OCI-LY7 (cell line): Measurements from ENCODE around the gene SMYD1. TPM values are rescaled to one million over a fixed set of nuclear protein-coding genes. Genes with fewer than 3 reads are reported as not detected.
A peak's percentile ranks its signal among the peaks of the same experiment; 100 is the strongest.

Experiments
- BruUV-seq: library from RNA; stranded (reverse); fragments of 400-500 nt; replicated peaks from 2 replicates; lab custom pipeline; 2021; lab: Mats Ljungman, UMichigan
- CTCF ChIA-PET: fragments of 300-600 bp; sonication (Branson Sonifier 250); formaldehyde crosslinking; loops from one replicate; lab custom pipeline; 2022; ENCODE audit warnings: antibody characterized with exemption; ENCODE audit not compliant: unreplicated experiment; lab: Charles Lee
- POLR2A ChIA-PET: fragments of 300-600 bp; sonication (Branson Sonifier 250); formaldehyde crosslinking; loops from one replicate; lab custom pipeline; 2022; ENCODE audit warnings: antibody characterized with exemption; lab: Charles Lee
- DNase-seq: peaks from one replicate; pipeline ENCODE4 v3.0.0-alpha.2; 2015; ENCODE audit warnings: low spot score
- H2AFZ ChIP-seq: fragments of 200-600 bp; sonication (generic), shearing (Covaris generic); 2 replicates; pipeline ENCODE4 v1.6.1; 2014; ENCODE audit warnings: mild to moderate bottlenecking, antibody characterized with exemption, low read length, moderate library complexity
- H3K27ac ChIP-seq: fragments of 200-600 bp; sonication (generic); 2 replicates; pipeline ENCODE4 v1.5.1; 2014; ENCODE audit warnings: mixed run types, low read depth, mild to moderate bottlenecking, moderate library complexity, low read length, inconsistent platforms; ENCODE audit not compliant: poor library complexity, severe bottlenecking
- H3K36me3 ChIP-seq: fragments of 200-600 bp; sonication (generic); 2 replicates; pipeline ENCODE4 v1.6.1; 2014; ENCODE audit warnings: mild to moderate bottlenecking, antibody characterized with exemption, low read length, moderate library complexity, mixed read lengths; ENCODE audit not compliant: insufficient read depth
- H3K4me1 ChIP-seq: fragments of 200-600 bp; sonication (generic); 2 replicates; pipeline ENCODE4 v1.5.1; 2014; ENCODE audit warnings: mild to moderate bottlenecking, low read length; ENCODE audit not compliant: insufficient read depth, poor library complexity, severe bottlenecking
- H3K4me2 ChIP-seq: fragments of 200-600 bp; sonication (generic); 2 replicates; pipeline ENCODE4 v1.6.1; 2014; ENCODE audit warnings: mild to moderate bottlenecking, low read length
- H3K4me3 ChIP-seq: fragments of 200-600 bp; sonication (generic); 2 replicates; pipeline ENCODE4 v1.5.1; 2014; ENCODE audit warnings: mild to moderate bottlenecking, low read depth, low read length; ENCODE audit not compliant: poor library complexity, severe bottlenecking
- H3K79me2 ChIP-seq: fragments of 200-600 bp; sonication (generic); 2 replicates; pipeline ENCODE4 v1.6.1; 2016; ENCODE audit warnings: low read depth, mild to moderate bottlenecking, low read length, moderate library complexity, mixed read lengths; ENCODE audit not compliant: insufficient read depth
- H3K9me2 ChIP-seq: fragments of 200-600 bp; sonication (generic); 2 replicates; pipeline ENCODE4 v1.6.1; 2016; ENCODE audit warnings: mild to moderate bottlenecking, low read length, mixed read lengths; ENCODE audit not compliant: insufficient read depth
- H3K9me3 ChIP-seq: fragments of 200-600 bp; sonication (generic); 2 replicates; pipeline ENCODE4 v1.6.1; 2014; ENCODE audit warnings: mild to moderate bottlenecking, mixed run types, low read length, mixed read lengths
- H4K20me1 ChIP-seq: fragments of 200-600 bp; sonication (generic); 2 replicates; pipeline ENCODE4 v1.6.1; 2014; ENCODE audit warnings: mild to moderate bottlenecking, antibody characterized with exemption, low read length, moderate library complexity, mixed read lengths; ENCODE audit not compliant: insufficient read depth
- EZH2phosphoT487 ChIP-seq: fragments of 200-600 bp; sonication (generic); IDR thresholded peaks from 2 replicates; pipeline ENCODE4 v1.6.1; 2018; ENCODE audit warnings: low read depth, borderline replicate concordance, mild to moderate bottlenecking, mixed run types, antibody characterized with exemption, low read length, moderate library complexity, mixed read lengths
- intact Hi-C: fragments of 100-400 bp; cut with micrococcal nuclease; formaldehyde crosslinking; loops from one replicate; pipeline ENCODE4 v1.10.0; 2022; ENCODE audit not compliant: unreplicated experiment
- total RNA-seq, 2 experiments: library from RNA; depleted of rRNA in 1 of 2; stranded (reverse); fragments of >200 nt in 1 of 2; shearing (Covaris generic) in 1 of 2; gene quantifications; 2 replicates each; pipeline ENCODE4 v1.2.3, GENCODE V29; 2014 to 2022
- TF ChIP-seq, protein P1 (sequence below): fragments of 200-600 bp; sonication (generic); conservative IDR thresholded peaks from 2 replicates; pipeline ENCODE4 v1.5.1; 2014; ENCODE audit warnings: mild to moderate bottlenecking, antibody characterized with exemption, low read length, moderate library complexity, mixed read lengths

SMYD1 gene
- total RNA-seq, 2 experiments from 2014 or later, result not detected

GRCh38 chr2:88049622-88050021, 18.0 kb upstream of the SMYD1 start:
- H3K4me2 ChIP-seq, result no peak overlapping the region
- H4K20me1 ChIP-seq, result no peaks in the 10 kb centered on the region; the same call in 1 of the 2 replicates
- CTCF ChIA-PET, result no interaction called here
- DNase-seq, result no peak
- H3K9me3 ChIP-seq, result no peaks in the 10 kb centered on the region
- no peak overlapping the region for H3K4me3 ChIP-seq
- POLR2A ChIA-PET, result interaction anchor here (3.6 kb wide), 1 partner anchor 14 kb away, joined by 12 read pairs; no protein-coding TSS in a partner anchor
- no peaks in the 10 kb centered on the region for H3K9me2 ChIP-seq
- BruUV-seq, result no TSS peak
- H3K79me2 ChIP-seq, result peaks cover 23% of the 10 kb centered on the region
- H3K4me1 ChIP-seq, result peaks cover 18% of the 10 kb centered on the region
- TF ChIP-seq EZH2phosphoT487, result no peak
- TF ChIP-seq, protein P1, sequence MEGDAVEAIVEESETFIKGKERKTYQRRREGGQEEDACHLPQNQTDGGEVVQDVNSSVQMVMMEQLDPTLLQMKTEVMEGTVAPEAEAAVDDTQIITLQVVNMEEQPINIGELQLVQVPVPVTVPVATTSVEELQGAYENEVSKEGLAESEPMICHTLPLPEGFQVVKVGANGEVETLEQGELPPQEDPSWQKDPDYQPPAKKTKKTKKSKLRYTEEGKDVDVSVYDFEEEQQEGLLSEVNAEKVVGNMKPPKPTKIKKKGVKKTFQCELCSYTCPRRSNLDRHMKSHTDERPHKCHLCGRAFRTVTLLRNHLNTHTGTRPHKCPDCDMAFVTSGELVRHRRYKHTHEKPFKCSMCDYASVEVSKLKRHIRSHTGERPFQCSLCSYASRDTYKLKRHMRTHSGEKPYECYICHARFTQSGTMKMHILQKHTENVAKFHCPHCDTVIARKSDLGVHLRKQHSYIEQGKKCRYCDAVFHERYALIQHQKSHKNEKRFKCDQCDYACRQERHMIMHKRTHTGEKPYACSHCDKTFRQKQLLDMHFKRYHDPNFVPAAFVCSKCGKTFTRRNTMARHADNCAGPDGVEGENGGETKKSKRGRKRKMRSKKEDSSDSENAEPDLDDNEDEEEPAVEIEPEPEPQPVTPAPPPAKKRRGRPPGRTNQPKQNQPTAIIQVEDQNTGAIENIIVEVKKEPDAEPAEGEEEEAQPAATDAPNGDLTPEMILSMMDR, result no peak
- intact Hi-C loops, result loop anchor here (5.0 kb wide), 1 partner anchor 32 kb away; the partner anchor contains the start of gene RNU2-63P
- no peak overlapping the region for H2AFZ ChIP-seq
- H3K27ac ChIP-seq, result no peak overlapping the region
- peaks cover 30% of the 10 kb centered on the region for H3K36me3 ChIP-seq

DNA sequence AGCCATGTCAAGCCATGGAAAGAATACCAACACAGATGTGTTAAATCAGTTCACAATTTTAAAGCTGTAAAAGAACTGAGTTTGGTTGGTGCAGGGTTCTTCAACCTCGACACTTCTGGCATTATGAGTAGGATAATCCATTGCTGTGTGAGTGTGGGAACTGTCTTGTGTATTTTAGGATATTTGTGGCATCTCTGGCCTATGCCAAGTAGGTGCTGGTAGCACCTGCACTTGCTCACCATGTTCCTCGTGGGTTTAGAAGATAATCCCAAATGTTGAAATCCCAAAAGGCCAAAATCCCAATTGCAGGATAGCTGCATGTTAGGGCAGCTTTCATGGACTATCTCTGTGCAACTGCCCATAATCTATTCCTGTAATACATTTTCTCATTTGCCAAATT, 15.8 kb upstream of the SMYD1 start:
- no TSS peak for BruUV-seq
- H3K9me2 ChIP-seq, result no peaks in the 10 kb centered on the region
- no peak for DNase-seq
- POLR2A ChIA-PET, result interaction anchor here (0.6 kb wide), 1 partner anchor 12 kb away, joined by 3 read pairs; no protein-coding TSS in a partner anchor
- CTCF ChIA-PET, result no interaction called here
- intact Hi-C loops, result loop anchor here (5.0 kb wide), 1 partner anchor 34 kb away; the partner anchor contains the start of gene RNU2-63P
- no peak overlapping the region for H2AFZ ChIP-seq
- H4K20me1 ChIP-seq, result no peaks in the 10 kb centered on the region; the same call in 1 of the 2 replicates
- H3K4me2 ChIP-seq, result no peak overlapping the region
- H3K9me3 ChIP-seq, result no peaks in the 10 kb centered on the region
- TF ChIP-seq, protein P1, result no peak
- no peak for TF ChIP-seq EZH2phosphoT487
- H3K4me3 ChIP-seq, result no peak overlapping the region
- peaks cover 29% of the 10 kb centered on the region for H3K79me2 ChIP-seq
- no peak overlapping the region for H3K27ac ChIP-seq
- peaks cover 27% of the 10 kb centered on the region for H3K4me1 ChIP-seq
- H3K36me3 ChIP-seq, result peaks cover 30% of the 10 kb centered on the region

GRCh38 chr2:88053296-88053695, 14.3 kb upstream of the SMYD1 start:
- H3K4me3 ChIP-seq, result no peak overlapping the region
- POLR2A ChIA-PET, result no interaction called here
- no peaks in the 10 kb centered on the region; the same call in 1 of the 2 replicates for H4K20me1 ChIP-seq
- H3K4me1 ChIP-seq, result peaks cover 27% of the 10 kb centered on the region
- TF ChIP-seq, protein P1, result no peak
- TF ChIP-seq EZH2phosphoT487, result no peak
- intact Hi-C loops, result loop anchor here (5.0 kb wide), 1 partner anchor 36 kb away; the partner anchor contains the start of gene RNU2-63P
- no peak overlapping the region for H2AFZ ChIP-seq
- H3K9me3 ChIP-seq, result no peaks in the 10 kb centered on the region
- CTCF ChIA-PET, result no interaction called here
- no peak for DNase-seq
- no peak overlapping the region for H3K27ac ChIP-seq
- peaks cover 29% of the 10 kb centered on the region for H3K79me2 ChIP-seq
- H3K4me2 ChIP-seq, result peak overlapping the region; percentile 94
- H3K36me3 ChIP-seq, result peaks cover 30% of the 10 kb centered on the region
- no peaks in the 10 kb centered on the region for H3K9me2 ChIP-seq
- no TSS peak for BruUV-seq
